Activated CD4-positive, CD25-positive, alpha-beta regulatory T cell treated with anti-CD3 and anti-CD28 coated beads, Interleukin-2, amount 50 U/mL, for 24 hours (primary cell): Measurements from ENCODE around the gene CILP2.

Experiments
- ATAC-seq, 2 donors: fragments of 150-1000 bp; cut with Tn5 transposase; one replicate each; pipeline ENCODE4 v1.10.0; 2021; ENCODE audit warnings: mild to moderate bottlenecking in 1 of 2, moderate library complexity in 1 of 2

The CILP2 gene

DNA sequence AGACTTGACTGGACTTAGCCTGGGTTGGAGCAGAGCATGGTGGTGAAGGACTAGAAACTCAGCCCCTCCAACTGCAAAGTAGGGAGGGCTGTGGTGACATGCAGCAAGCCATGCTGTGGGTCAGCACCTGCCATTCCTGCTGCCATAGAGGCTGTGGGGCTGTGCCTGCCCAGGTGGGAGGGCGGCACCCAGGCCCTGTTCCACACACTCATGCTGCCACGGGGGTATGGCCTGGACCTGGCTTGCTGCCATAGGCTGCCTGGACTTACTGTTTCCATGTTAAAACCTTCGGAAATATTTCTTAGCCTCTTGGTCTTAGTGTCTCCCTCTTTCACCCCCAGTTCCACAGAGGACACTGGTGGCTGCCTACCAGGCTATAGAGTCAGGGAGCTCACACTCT is 29.3 kb downstream of the CILP2 start:
- no peak for ATAC-seq

DNA sequence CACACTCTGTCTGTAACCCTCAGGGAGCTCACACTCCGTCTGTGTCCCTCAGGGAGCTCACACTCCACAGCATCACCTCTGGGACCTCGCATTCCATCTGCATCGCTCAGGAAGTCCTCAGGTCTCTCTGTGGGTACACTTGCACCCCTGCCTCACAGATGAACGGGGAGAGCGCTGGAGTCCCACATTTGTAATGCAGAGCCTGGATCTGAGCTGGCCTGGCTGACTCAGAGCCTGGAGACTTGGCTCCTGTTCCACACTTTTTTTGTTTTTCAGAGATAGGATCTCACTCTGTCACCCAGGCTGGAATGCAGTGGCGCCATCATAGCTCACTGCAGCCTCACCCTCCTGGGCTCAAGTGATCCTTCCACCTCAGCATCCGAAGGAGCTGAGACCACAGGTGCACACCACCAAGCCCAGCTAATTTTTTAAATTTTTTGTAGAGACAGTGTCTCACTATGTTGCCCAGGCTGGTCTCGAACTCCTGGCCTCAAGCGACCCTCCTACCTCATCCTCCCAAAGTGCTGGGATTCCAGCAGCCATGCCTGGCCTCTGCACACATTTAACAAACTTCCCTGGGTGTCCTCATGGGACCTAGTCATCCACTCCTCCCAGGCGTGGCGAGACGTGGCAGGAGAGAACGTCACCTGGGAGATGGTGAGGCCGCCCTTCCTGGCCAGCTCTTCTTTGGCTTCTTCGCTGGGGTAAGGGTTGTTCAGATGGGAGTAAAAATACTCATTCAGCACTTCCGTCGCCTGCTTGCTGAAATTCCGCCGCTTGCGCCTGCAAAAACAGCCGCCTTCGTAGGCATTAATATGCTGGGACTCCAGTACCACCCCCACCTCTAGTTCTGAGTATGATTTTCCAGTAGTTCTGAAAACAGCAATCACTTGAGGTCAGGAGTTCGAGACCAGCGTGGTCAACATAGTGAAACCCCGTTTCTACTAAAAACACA is 31.0 kb downstream of the CILP2 start:
- ATAC-seq: no peak

DNA sequence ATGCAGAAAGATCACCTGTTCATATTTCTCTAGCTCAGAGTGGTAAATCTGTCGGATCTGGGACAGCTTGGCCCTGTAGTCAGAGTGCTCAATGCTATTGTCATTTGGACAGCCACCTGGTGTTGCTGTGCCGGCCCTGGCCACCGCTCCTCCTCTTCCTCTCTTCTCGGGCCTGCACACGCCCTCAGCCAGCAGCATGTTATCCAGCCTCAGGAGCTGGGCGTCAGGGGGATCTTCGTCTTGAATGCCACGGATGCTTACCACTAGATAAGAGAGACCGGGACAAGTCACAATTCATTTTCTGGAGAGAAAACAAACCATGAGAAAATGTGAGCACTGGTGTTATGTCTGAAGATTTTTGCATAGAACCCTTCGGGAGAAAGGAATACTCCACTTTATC is 32.5 kb downstream of the CILP2 start:
- ATAC-seq: no peak

DNA sequence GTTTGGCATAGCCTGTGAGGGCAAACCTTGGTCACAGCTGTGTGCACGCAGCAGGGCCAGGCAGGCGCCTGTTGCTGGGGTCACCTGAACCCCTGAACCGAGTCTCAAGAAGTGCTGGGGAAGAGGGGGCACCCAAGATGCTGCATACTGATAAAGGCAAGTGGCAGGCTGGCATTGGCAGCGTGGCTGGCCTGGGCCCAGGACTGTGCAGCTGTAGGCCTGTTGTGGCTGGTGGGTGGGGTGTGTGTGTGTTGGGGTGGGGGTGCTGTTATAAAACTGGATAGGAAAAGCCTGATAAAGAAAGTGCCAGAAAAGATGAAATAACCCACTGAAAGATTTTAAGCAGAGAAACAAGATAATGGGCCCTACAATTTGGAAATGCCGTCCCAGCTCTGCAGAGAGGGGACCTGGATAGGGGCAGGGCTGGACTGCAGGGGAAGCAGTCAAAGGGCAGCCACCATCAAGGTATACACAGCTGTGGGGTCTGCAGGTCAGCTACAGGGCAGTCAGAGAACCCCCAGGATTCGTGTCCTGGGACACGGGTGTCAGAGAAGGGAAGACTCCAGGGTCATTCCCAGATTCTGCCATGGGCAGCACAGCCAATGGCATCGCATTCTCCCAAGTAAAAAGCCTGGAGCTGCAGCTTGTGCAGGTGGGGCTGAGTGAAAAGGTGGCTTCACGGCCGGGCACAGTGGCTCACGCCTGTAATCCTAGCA is 33.2 kb downstream of the CILP2 start:
- no peak for ATAC-seq

DNA sequence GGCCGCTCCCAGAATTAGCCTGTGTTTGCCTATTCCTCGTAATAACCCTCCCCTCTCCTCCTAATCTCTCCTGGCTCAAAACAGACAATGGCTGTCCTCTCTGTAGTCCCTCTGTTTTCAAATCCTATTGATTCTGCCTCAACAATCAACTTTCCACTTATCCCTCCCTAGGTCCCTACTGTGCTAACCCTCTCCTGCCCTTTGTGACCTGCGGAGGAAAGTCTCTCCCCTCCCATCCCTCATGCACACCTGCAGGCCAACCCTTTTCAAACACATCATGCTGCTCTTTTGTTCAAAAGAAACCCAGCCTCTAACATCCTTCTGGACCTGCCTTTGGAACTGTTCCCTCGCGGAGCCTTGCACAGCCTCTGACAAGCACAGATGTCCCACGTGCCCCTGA is 37.3 kb downstream of the CILP2 start:
- no peak for ATAC-seq

DNA sequence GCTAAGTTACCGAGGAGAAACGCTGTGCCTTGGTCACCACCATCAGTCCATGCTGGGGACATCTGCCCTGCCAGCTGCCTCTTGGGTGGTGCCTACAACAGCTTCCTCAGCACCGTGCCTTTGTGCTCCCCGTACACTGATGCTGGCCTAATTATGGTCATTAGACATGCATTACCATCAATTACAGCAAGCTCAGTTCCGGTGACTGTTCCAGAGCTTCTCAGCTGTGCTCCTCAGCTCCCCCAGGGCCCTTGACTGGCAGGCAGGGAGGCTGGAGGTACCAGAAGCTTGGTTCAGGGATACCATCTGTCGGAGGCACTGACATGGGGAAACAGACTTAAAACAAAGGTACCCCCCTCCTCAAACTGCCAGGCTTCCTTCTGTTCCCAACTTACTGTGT is 40.2 kb downstream of the CILP2 start:
- ATAC-seq: no peak

DNA sequence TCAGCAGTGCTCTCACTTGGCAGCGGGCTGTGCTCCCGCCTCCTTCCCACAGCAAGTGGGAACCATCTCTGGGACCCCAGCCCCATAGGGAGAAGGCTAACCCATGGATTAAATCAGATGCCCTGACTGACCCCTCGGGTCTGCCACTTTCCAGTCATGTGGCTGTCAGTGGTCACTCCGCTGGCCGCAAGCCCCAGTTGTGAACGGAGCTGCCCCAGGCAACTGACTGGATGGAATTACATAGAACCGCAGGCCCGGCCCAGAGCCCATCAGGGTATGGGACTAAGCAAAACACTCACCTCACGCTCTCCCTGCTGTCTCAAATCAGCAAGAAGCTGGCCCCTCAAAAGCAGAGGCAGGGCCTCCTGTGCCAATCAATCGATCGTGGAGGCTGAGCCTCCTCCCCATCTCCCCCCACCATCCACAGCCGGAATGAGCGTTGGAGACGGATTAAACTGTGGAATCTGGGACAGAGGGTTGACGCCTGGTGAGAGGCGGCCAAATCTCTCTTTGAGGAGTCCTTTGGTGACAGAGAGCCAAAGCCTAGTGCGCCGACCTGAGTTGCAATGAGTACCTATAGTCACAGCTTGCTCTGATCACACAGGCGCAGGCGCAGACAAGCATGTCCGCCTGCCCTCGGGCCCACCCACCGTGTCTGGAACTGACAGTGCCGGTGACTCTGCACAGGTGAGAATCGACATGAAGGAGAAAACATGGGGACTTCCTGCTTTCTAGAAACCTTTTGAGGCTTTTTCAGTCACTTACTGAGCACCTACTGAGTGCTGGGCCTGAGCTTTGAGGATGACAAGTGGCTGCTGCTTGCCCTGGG is 41.7 kb downstream of the CILP2 start:
- peak in 1 of 2 donors; percentile 46 for ATAC-seq

DNA sequence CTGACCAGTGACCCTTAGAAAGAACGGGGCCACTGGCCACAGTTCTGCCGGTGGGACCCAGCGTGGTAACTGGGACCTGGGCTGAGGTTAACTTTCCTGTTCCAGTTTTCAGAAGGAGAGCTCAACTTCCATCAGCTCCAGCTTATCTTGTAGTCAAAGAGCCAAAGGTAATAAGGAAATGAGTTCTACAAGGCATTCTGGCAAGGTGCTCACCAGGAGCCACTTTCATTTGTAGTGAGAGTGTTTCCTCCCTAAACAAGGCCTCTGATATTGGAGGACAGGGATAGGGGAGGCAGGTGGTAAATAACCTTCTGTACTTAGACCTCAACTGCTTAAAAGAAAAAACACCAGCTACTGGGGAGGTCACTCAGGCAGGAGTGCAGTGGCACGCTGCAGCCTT is 42.4 kb downstream of the CILP2 start:
- no peak for ATAC-seq

DNA sequence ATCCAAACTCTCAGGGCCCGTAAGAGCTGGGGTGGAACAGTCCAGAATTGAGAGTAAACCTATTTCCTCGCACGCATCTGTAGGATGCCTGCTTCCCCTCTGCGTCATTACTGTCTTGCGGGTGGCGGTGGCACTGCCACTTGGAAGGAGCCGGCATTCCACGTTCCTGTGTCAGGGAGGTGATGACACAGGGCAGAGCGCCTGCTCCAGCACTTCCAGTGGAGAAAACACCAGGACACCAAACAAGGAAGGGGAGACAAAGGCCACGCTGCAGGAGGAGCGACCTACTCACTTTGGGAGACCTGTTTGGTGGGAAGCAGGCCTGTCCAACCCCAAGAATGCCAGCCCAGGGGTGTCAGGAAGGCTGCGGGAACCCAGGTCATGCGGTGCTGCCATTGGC is 43.3 kb downstream of the CILP2 start:
- no peak for ATAC-seq

DNA sequence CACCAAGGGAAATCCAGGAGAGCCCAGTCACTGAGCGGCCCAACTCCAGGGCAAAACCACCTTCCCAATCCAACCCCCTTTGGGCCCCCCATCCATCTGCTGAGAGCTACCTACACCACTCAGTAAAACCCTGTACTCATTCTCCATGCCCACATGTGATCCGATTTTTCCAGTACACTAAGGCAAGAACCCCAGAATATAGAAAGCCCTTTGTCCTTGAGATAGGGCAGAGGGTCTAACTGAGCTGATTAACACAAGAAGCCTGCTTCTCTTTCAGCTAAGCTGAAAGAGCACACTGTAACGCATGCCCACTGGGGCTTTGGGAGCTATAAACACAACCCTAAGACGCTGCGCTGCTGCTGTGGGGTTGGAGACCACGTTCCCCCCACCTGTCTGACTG is 44.4 kb downstream of the CILP2 start:
- ATAC-seq: no peak

DNA sequence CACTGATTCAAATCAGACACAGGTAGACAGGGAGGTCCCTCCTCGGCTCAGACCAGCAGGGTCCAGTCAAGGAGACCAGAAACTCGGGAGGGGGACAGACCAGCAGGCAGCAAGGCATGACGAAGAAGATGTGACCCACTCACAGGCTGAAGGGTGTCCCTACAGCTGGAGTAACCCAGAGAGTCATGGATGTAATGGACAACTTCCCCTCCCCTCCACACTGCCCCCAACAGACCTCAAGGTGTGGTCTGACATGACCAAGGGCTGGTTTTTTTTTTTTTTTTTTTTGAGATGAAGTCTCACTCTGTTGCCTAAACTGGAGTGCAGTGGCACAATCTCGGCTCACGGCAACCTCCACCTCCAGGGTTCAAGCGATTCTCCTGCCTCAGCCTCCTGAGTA is 46.3 kb downstream of the CILP2 start:
- ATAC-seq: no peak

DNA sequence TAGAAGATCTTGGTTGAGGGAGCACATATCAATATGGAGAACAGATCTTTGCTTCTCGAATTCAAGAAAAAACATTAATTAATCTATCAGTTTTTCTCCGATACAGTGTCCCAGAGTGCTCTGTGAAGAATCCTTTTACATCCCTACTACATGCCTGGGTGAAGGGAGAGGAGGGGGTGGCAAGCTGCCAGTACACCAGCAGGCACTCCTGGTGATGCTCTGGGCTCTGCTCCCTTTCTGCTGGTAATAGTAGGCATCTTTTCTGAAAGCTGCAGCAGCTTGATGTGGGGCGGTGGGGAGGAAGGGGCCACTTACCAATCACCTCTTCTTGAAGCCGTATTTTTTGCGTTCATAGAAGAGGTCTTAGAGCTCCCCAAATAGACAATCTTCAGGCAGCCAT is 49.7 kb downstream of the CILP2 start:
- no peak for ATAC-seq

DNA sequence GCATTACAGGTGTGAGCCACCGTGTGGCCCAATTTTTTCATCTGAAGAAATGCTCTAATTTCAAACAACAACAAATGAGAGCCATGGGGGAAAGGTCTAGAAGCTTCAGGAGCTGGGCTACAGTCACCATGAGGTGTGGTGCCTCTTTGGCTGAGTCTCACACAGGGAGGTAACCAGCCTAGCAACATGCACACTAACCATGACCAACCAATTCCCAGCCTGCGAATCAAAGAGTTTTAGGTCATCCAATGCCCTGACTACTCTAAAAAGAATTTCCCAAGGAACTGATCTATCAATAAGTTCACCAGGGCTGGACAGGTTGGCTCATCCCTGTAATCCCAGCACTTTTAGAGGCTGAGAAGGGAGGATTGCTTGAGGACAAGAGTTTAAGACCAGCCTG is 50.5 kb downstream of the CILP2 start:
- no peak for ATAC-seq

DNA sequence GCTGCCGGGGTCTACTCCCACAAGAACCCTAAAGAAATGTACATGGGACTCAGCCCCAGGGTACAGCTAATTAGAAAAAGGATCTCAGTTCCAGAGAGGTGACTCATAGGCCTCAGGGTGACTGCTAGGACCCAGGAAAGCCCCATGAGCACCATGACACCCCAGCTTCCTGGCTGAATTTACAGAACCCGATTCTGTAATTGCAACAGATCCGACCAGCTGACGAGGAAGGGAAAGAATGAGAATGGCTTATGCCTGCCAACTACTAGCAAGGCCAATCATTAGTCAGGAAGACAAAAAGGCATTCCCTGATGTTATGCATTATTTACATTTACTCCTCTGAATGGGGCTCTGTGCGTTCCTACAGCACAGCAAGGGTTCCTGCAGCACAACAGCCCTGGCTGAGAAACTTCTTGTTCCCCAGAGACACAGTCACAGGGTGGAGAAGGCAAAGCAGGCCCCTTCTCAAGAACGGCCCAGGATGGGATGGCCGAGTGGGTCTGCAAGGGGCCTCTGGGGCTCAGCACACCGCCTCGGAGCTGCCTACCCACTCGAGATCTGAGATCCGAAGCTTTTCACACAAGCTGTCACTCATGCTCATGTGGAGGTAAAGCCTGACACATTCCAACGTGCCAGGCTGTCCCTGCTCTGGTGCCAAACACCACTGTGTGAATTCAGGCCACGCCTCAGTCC is 53.2 kb downstream of the CILP2 start:
- peak; percentile 96 to 97 for ATAC-seq

DNA sequence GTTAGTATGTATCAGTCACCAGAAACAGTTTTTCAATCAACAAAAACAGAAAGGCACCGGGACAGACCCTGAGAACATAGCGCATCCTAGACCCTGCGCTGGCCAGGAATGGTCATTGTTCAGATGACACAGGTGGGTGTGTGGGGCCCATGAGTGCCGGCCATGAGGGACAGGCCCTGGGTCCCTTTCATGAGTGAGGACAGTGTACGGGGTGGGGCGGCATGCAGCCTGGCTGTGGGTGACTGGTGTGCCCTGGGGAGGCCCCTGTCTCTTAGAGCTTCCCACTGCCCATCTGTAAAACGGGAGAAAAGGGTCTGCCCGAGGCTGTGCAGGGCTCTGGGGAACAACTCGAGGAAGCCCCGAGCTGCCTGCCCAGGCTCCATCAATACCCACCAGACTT is 54.6 kb downstream of the CILP2 start:
- no peak for ATAC-seq

DNA sequence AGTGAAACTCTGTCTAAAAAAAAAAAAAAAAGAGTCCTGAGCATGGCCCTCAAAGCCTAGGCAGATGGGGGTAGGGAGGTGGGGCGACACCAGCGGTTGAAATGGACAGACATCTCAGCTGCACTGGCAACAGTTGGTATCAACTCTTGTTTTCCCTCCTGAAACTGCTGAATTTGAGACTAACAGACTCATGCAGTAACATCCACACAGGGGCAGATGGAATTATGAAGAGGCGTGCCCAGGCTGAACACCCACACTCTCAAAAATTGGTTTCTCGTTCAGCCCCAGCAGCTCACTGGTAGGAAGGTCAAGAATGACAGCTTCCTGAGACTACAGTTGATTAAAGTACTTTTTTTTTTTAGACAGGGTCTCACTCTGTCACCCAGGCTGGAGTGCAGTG is 56.3 kb downstream of the CILP2 start:
- ATAC-seq: no peak

DNA sequence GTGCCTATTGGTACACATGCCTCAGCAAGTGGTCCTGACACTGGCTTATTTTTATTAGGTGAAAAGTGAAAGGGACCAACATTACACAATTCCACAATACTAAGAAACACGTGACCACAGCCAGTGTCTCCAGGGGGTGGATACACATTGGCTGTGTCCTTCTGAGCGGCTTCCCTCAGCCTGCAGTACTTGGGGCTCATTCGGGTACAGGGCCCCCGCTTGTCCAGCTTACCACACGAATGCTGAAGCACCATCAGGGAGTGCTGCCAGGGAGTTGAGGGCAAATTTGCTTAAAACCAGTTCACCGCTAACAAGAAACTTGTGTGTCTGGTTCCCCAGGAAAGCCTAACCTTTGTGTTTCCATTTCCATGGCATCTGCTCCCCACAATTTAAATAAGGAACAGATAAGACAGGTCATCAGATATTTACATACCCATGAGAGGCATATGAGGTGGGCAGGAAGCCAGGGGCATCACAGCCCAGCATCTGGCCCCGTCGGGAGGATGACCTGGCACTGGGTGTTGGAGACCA is 57.2 kb downstream of the CILP2 start:
- ATAC-seq: no peak
